Bronchial epithelial cell (primary cell): ENCODE results near the gene YARS1. TPM values are rescaled to one million over a fixed set of nuclear protein-coding genes. Genes with fewer than 3 reads are reported as not detected.

Experiments used
- DNase-seq: peaks from one replicate; pipeline ENCODE4 v3.0.0-alpha.2; 2010; ENCODE audit warnings: low read depth
- FAIRE-seq: peaks from 2 replicates; lab custom pipeline; 2011; peaks lifted over from hg19 to GRCh38; lab: Jason Lieb, UNC
- H3K27me3 ChIP-seq: 2 replicates; pipeline ENCODE4 v1.5.1; 2011; ENCODE audit warnings: low read length; ENCODE audit not compliant: control insufficient read depth, insufficient read depth
- H3K36me3 ChIP-seq: 2 replicates; pipeline ENCODE4 v1.5.1; 2011; ENCODE audit warnings: low read length; ENCODE audit not compliant: control insufficient read depth, insufficient read depth
- H3K4me3 ChIP-seq: 2 replicates; pipeline ENCODE4 v1.5.1; 2011; ENCODE audit warnings: mild to moderate bottlenecking, low read depth, low read length, control low read depth
- CTCF ChIP-seq: IDR thresholded peaks from 2 replicates; pipeline ENCODE4 v1.5.1; 2011; ENCODE audit warnings: mild to moderate bottlenecking, moderate library complexity, low read length, control low read depth, inconsistent platforms; ENCODE audit not compliant: insufficient read depth, severe bottlenecking
- total RNA-seq: library from RNA; depleted of rRNA; stranded (reverse); fragments of >200 nt; gene quantifications from 2 replicates; pipeline ENCODE4 v1.2.1, GENCODE V29; 2014

YARS1 gene
- total RNA-seq, 1 donor from 2014 or later, result 195 TPM

- FAIRE-seq (no peak), DNase-seq (peak; percentile 70)
- Histone ChIP-seq H3K27me3 (no peaks in the 10 kb centered on the region), H3K4me3 (no peak overlapping the region), H3K36me3 (peaks cover 21% of the 10 kb centered on the region)
- no peak for TF ChIP-seq CTCF
These were observed 3.0 kb downstream of the YARS1 start for GRCh38 chr1:32813941-32814739.

- FAIRE-seq (no peak), DNase-seq (no peak)
- no peak for TF ChIP-seq CTCF
- Histone ChIP-seq H3K36me3 (peaks cover 24% of the 10 kb centered on the region), H3K27me3 (no peaks in the 10 kb centered on the region), H3K4me3 (no peak overlapping the region)
These were observed 5.2 kb downstream of the YARS1 start for GRCh38 chr1:32811917-32812316.

GRCh38 chr1:32811265-32811664, 5.9 kb downstream of the YARS1 start:
- DNase-seq (no peak), FAIRE-seq (no peak)
- H3K4me3 ChIP-seq, result no peak overlapping the region
- H3K27me3 ChIP-seq, result no peaks in the 10 kb centered on the region
- H3K36me3 ChIP-seq, result peaks cover 27% of the 10 kb centered on the region
- TF ChIP-seq CTCF, result no peak

- H3K36me3 ChIP-seq, result peaks cover 25% of the 10 kb centered on the region
- TF ChIP-seq CTCF, result no peak
- no peak for FAIRE-seq
- no peak overlapping the region for H3K4me3 ChIP-seq
- no peak for DNase-seq
- H3K27me3 ChIP-seq, result no peaks in the 10 kb centered on the region
These were observed 6.8 kb downstream of the YARS1 start for GRCh38 chr1:32810358-32810757.

- Histone ChIP-seq H3K27me3 (no peaks in the 10 kb centered on the region), H3K4me3 (no peak overlapping the region), H3K36me3 (peaks cover 24% of the 10 kb centered on the region)
- no peak for TF ChIP-seq CTCF
- FAIRE-seq, result no peak
- DNase-seq, result no peak
These were observed 8.6 kb downstream of the YARS1 start for GRCh38 chr1:32808580-32808979.

GRCh38 chr1:32806910-32807523, 10.1 kb downstream of the YARS1 start:
- DNase-seq (no peak), FAIRE-seq (no peak)
- Histone ChIP-seq H3K27me3 (no peaks in the 10 kb centered on the region), H3K36me3 (peaks cover 25% of the 10 kb centered on the region), H3K4me3 (no peak overlapping the region)
- TF ChIP-seq CTCF, result no peak
